ENCODE measurements around the gene PSG5.
"Not testable (repeated sequence)": the region's sequence is repeated elsewhere in the genome, so short reads cannot be mapped to it uniquely, and the experiment has no call there.

PSG5 gene

GRCh38 chr19:43207174-43207573 is 20.8 kb upstream of the PSG5 start:
- not testable (repeated sequence) for DNase-seq (ENCODE audit: extremely low read depth, low read depth); H3K4me3 ChIP-seq (replicated peaks; ENCODE audit: low read depth, low read length)
- TF ChIP-seq CTCF (IDR thresholded peaks at IDR 0.05; ENCODE audit: low read depth, low read length, missing control alignments), result peak; percentile 52

DNA sequence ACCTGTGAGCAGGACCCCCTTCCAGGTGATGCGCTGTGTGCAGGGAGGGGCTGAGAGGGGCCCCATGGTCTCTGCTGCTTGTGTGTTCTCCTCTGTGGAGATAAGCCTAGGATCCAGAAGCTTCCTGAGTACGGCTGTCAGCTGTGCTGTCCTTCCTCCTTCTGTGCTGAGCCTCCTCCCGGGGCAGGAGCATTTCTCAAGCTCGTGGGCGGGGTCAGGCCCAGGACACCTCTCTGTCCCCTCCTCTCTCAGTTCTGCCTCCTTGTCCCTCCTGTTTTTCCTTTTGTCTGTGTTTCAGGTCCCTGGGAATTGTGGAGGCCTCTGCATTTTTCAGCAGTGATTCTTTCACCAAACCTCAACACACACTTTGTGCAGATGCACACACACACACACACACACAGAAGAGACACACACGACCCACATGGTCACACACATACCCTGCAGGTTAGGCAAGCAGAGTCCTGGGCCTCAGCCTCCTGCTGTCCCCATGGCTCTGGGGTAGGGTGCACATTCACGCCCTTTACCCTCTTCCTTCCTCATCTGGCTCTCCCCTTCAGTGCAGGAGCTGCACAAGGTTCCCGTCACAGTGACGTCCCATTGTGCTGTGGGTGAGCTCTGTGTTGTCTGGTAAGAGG is 19.3 kb upstream of the PSG5 start, which contains the start of gene PSG4:
Gene PSG4, minus strand, starts transcription at position 168 of the 635 bp plus-strand sequence. Its CDS starts 102 bp downstream, at position 66.
- DNase-seq (ENCODE audit: extremely low read depth, low read depth); H3K4me3 ChIP-seq (replicated peaks; ENCODE audit: low read depth, low read length): not testable (repeated sequence)

DNA sequence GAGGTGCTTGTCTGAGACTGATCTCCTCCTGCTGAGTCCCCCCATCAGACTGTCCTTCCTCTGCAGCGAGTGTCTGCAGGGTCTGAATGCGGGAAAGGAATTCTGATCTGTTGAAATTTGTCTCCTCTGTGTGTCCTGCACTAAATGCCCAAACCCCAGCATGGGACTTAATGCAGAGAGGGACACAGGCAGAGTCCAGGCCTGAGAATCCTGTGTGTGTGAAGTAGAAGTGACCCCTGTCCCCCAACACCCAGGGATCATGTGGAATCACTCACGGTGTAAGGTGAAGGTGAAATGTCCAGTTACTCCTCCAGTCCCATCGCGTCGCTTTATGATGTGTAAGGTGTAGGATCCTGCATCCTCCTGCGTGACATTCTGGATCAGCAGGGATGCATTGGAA is 17.3 kb upstream of the PSG5 start:
- H3K4me3 ChIP-seq (replicated peaks; ENCODE audit: low read depth, low read length); DNase-seq (ENCODE audit: extremely low read depth, low read depth): not testable (repeated sequence)

- not testable (repeated sequence) for DNase-seq (ENCODE audit: extremely low read depth, low read depth); H3K4me3 ChIP-seq (replicated peaks; ENCODE audit: low read depth, low read length)
These were observed 15.6 kb upstream of the PSG5 start for GRCh38 chr19:43201891-43202290.

DNA sequence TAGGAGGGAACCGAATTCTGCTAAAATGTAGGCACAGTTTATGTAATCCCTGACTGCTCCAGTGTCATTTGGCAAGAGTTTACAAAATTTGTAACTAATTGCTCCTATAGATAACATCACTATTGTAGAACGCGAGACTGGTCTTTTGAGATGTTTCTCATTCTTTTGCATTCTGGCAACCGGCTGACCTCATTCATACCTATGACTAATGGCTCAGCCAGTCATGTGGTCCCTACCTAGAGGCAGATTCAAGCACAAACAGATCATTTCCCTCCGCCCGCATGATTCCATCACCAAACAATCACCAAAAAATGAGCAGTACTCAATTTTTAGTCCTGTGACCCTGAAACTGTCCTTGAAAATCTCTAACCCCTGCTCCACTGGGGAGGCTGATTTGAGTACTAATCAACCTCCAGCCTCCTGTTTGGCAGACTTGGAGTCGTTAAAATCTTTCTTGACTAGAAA is 15.0 kb upstream of the PSG5 start:
- DNase-seq (ENCODE audit: extremely low read depth, low read depth); H3K4me3 ChIP-seq (replicated peaks; ENCODE audit: low read depth, low read length): not testable (repeated sequence)

GRCh38 chr19:43198686-43199419 is 12.5 kb upstream of the PSG5 start:
- DNase-seq (ENCODE audit: extremely low read depth, low read depth), result not testable (repeated sequence)

DNA sequence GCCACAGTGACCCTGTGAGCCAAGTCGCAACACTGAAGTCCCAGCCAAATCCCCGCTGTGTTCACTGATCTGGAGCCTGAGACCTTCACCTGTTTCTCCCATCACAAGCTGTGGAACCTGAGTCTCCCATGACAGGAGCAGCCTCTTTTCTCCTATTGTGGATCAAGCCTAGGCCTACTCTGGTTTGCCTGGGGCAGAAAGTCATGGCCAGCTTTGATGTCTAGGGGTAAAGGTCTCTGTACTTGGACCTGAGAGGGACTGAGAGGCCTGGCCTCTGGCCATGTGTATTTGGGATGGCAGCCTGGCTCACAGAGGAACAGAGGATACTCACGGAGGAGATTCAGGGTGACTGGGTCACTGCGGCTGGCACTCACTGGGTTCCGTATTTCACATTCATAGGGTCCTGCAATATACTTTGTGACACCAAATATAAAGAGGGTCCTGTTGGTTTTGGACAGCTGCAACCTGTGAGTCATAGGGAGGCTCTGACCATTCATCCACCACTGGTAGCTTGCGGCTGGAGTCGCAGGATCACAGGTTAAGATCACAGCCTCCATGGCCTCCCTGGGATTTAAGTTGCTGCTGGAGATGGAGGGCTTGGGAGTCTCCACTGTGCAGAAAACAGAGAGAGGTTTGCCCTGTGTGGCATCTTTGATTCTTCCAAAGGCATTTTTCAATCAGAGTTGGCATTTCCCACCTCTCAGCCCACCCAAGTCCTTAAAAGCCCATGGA is 11.5 kb upstream of the PSG5 start:
- not testable (repeated sequence) for H3K4me3 ChIP-seq (replicated peaks; ENCODE audit: low read depth, low read length); DNase-seq (ENCODE audit: extremely low read depth, low read depth)

More at GRCh38 chr19:43198686-43199419, 12.5 kb upstream of the PSG5 start:
- not testable (repeated sequence) for H3K4me3 ChIP-seq (replicated peaks; ENCODE audit: low read depth, low read length)

GRCh38 chr19:43194397-43194796 is 8.1 kb upstream of the PSG5 start:
- H3K4me3 ChIP-seq (replicated peaks; ENCODE audit: low read depth, low read length); DNase-seq (ENCODE audit: extremely low read depth, low read depth): not testable (repeated sequence)

DNA sequence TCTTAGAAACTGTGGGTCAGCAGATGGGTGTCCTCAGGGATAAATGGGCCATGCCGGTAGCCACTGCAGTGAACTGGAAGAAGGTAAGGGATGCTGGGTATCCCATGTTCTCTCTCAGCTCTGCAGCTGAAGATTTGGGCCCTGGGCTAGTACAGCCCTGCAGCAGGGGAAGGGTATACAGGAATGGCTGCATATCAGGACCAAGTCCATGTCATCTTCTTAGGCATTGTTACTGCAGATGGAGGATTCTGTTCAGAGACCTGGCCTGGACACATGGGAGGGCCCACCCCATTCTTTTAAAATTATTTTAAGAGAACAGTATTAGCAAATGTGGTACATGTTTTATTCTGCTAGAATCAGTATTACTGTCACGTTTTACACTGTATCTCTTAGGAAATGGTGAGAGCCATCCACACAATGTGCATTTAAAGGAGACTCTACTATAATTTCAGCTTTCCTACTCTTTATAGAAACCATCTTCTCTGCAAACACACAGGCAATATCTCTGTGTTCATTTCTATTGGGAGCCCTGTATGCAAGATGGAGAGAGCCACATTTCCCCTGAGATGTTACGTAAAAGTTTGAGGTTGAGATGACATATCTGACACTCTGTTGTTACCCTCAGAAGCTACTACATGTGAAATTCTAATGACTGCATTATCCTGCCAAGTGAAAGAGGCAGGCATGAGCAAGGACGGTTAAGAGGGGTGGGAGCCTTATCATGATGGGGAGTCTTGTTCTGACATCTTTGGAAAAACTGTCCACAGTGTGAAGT is 6.2 kb upstream of the PSG5 start:
- not testable (repeated sequence) for DNase-seq (ENCODE audit: extremely low read depth, low read depth); H3K4me3 ChIP-seq (replicated peaks; ENCODE audit: low read depth, low read length)

DNA sequence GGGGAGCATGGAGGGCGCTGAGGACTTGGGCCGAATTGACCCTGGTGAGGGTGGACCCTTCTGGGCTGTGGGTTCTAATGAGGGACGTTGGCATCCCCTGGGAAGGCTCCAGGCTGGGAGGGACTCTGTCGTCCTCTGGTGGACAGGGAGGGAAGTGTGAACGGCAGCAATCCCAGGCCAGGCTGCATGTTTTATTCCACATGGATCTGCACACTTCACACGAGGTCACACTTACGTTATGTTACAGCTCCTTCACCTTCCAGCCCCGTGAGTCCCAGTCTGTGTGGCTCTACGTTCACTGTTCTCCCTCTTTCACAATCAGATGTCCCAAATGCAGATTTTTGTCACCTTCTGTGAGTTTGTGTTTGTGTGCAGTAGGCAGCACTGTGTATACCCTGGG is 1.8 kb upstream of the PSG5 start:
- TF ChIP-seq CTCF (IDR thresholded peaks at IDR 0.05; ENCODE audit: low read depth, low read length, missing control alignments), result peak; percentile 21
- not testable (repeated sequence) for DNase-seq (ENCODE audit: extremely low read depth, low read depth); H3K4me3 ChIP-seq (replicated peaks; ENCODE audit: low read depth, low read length)

- peak; percentile 10 for DNase-seq (ENCODE audit: extremely low read depth, low read depth)
- not testable (repeated sequence) for H3K4me3 ChIP-seq (replicated peaks; ENCODE audit: low read depth, low read length)
These were observed 4.2 kb downstream of the PSG5 start for GRCh38 chr19:43181869-43182771.

- not testable (repeated sequence) for DNase-seq (ENCODE audit: extremely low read depth, low read depth); H3K4me3 ChIP-seq (replicated peaks; ENCODE audit: low read depth, low read length)
These were observed 6.7 kb downstream of the PSG5 start for GRCh38 chr19:43179569-43180147.

DNA sequence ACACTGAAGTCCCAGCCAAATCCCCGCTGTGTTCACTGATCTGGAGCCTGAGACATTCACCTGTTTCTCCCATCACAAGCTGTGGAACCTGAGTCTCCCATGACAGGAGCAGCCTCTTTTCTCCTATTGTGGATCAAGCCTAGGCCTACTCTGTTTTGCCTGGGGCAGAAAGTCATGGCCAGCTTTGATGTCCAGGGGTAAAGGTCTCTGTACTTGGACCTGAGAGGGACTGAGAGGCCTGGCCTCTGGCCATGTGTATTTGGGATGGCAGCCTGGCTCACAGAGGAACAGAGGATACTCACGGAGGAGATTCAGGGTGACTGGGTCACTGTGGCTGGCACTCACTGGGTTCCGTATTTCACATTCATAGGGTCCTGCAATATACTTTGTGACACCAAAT is 7.8 kb downstream of the PSG5 start:
- not testable (repeated sequence) for H3K4me3 ChIP-seq (replicated peaks; ENCODE audit: low read depth, low read length); DNase-seq (ENCODE audit: extremely low read depth, low read depth)

GRCh38 chr19:43165906-43166305 is 20.4 kb downstream of the PSG5 start:
- H3K4me3 ChIP-seq (replicated peaks; ENCODE audit: low read depth, low read length), result not testable (repeated sequence)

More at GRCh38 chr19:43165906-43166305, 20.4 kb downstream of the PSG5 start:
- not testable (repeated sequence) for DNase-seq (ENCODE audit: extremely low read depth, low read depth)

Measured in HFF-Myc (cell line).